ENCODE measurements around the gene H2BK1. TPM values are rescaled to one million over a fixed set of nuclear protein-coding genes. Genes with fewer than 3 reads are reported as not detected.

The H2BK1 gene
- total and polyA plus RNA-seq, 2 of the 13 experiments (the other 11 are each of a cell fraction or from before 2014, with no cell fraction given), result not detected

DNA sequence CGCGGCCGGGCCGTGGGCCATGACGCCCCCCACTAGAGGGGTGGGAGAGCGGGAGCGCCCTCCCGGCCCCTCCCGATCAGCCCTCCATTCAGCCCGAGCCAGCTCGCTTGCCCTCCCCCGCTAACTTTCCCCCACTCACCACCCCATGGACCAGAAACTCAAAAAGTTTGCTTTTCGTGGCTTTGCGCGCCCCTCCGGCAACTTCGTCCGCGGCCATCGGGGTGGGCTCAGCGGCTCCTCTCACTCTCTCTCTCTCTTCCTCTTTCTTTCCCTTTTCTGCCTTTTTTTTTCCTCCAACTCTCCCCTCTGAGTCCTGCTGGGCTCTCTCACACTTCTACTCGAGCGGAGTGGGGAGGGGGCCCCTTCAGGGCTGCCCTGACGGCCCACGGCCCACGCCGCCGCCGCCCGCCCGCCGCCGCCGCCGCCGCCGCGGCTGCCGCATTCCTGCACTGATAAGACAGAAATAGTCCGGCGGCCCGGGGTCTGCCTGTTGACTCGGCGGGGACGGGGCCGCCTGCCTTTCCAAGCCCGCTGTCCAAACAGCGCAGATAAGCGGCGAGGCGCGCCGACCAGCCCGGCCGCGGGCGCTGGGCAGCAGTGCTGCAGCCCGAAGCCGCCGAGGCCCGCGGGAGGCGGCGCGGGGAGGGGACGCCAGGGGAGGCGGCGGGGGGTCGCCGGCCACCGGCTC, 38.2 kb upstream of the H2BK1 start, which contains the start of gene SMARCD3 (continued):
- TF ChIP-seq ZBTB1 (CRISPR knock-in tag; IDR thresholded peaks at IDR 0.05; ENCODE audit: borderline replicate concordance) (no peak), DNMT1 (CRISPR knock-in tag; IDR thresholded peaks at IDR 0.05) (no peak), ZNF430 (CRISPR knock-in tag; IDR thresholded peaks at IDR 0.05) (no peak), STAT5B (CRISPR knock-in tag; IDR thresholded peaks at IDR 0.05) (no peak), SSRP1 (CRISPR knock-in tag; IDR thresholded peaks at IDR 0.05) (no peak), RFXAP (CRISPR knock-in tag; IDR thresholded peaks at IDR 0.05; ENCODE audit: borderline replicate concordance) (no peak), ZFP82 (CRISPR knock-in tag; IDR thresholded peaks at IDR 0.05; ENCODE audit: borderline replicate concordance) (no peak), SOX13 (IDR thresholded peaks at IDR 0.05) (no peak), SOX13 (CRISPR knock-in tag; conservative IDR thresholded peaks at IDR 0.05 in 1 of 2, IDR thresholded peaks at IDR 0.05 in 1 of 2) (no peak), ZNF569 (CRISPR knock-in tag; IDR thresholded peaks at IDR 0.05; ENCODE audit: borderline replicate concordance) (no peak), ZNF775 (CRISPR knock-in tag; IDR thresholded peaks at IDR 0.05; ENCODE audit: borderline replicate concordance) (no peak), ZNF816 (CRISPR knock-in tag; IDR thresholded peaks at IDR 0.05; ENCODE audit: borderline replicate concordance) (no peak), ZNF251 (CRISPR knock-in tag; IDR thresholded peaks at IDR 0.05) (no peak), ARID4A (CRISPR knock-in tag; IDR thresholded peaks at IDR 0.05; ENCODE audit: borderline replicate concordance) (no peak), HDAC1 (CRISPR knock-in tag; IDR thresholded peaks at IDR 0.05) (0 out of 2 replicates have a peak, but pooled peaks have one; percentile 22)
- TF ChIP-seq, protein P1, sequence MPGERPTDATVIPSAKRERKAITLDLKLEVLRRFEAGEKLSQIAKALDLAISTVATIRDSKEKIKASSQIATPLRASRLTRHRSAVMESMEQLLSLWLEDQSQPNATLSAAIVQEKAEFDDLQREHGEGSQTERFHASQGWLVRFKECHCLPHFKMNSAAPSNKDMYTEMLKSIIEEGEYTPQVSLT (CRISPR knock-in tag; IDR thresholded peaks at IDR 0.05; ENCODE audit: borderline replicate concordance, low read depth), result no peak
- TF ChIP-seq, protein P2, sequence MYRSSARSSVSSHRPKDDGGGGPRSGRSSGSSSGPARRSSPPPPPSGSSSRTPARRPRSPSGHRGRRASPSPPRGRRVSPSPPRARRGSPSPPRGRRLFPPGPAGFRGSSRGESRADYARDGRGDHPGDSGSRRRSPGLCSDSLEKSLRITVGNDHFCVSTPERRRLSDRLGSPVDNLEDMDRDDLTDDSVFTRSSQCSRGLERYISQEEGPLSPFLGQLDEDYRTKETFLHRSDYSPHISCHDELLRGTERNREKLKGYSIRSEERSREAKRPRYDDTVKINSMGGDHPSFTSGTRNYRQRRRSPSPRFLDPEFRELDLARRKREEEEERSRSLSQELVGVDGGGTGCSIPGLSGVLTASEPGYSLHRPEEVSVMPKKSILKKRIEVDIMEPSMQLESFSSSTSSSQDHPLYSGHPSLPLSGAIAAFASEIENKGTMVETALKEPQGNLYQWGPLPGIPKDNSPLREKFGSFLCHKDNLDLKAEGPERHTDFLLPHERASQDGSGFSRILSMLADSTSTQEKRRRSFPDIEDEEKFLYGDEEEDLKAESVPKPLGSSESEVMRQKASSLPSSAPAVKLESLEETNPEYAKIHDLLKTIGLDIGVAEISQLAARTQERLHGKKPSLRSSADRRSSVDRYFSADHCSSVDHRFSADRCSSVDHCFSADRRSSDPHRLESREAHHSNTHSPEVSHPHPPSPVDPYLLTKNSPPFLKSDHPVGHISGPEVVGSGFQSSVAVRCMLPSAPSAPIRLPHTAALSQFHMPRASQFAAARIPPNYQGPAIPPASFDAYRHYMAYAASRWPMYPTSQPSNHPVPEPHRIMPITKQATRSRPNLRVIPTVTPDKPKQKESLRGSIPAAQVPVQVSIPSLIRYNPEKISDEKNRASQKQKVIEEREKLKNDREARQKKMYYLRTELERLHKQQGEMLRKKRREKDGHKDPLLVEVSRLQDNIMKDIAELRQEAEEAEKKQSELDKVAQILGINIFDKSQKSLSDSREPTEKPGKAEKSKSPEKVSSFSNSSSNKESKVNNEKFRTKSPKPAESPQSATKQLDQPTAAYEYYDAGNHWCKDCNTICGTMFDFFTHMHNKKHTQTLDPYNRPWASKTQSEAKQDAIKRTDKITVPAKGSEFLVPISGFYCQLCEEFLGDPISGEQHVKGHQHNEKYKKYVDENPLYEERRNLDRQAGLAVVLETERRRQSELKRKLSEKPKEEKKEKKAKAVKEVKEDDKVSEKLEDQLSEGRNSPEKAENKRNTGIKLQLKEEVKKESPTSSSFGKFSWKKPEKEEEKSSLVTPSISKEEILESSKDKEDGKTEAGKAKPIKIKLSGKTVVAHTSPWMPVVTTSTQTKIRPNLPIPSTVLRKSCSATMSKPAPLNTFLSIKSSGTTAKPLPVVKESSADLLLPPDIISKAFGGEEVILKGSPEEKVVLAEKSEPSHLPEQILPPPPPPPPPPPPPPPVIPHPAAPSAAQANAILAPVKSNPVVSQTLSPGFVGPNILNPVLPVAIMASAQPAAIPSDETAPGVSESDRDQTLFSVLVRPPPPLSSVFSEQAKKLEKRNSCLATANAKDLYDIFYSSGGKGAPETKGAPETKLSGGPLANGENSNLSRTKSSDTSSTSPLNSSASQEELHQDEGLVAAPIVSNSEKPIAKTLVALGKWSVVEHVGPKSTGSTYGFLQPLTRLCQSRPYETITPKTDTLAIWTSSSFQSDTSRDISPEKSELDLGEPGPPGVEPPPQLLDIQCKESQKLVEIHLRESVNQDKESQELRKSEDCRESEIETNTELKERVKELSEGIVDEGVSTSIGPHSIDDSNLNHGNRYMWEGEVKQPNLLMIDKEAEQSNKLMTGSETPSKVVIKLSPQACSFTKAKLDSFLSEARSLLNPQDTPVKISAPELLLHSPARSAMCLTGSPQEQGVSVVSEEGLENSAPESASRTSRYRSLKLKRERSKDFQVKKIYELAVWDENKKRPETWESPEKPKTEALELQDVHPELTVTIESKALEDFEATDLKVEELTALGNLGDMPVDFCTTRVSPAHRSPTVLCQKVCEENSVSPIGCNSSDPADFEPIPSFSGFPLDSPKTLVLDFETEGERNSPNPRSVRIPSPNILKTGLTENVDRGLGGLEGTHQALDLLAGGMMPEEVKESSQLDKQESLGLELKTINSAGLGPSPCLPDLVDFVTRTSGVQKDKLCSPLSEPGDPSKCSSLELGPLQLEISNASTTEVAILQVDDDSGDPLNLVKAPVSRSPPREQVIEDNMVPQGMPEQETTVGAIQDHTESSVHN (CRISPR knock-in tag; IDR thresholded peaks at IDR 0.05), result no peak
